Measurements from ENCODE around the gene FAM221A.
A peak's percentile ranks its signal among the peaks of the same experiment; 100 is the strongest.

Gene FAM221A

GRCh38 chr7:23700046-23700445, 20.0 kb downstream of the FAM221A start:
- no peaks in the 10 kb centered on the region for H3K4me1 ChIP-seq (ENCODE audit: control insufficient read depth, insufficient read depth, low read length, poor library complexity, severe bottlenecking)

GRCh38 chr7:23709081-23709750, 29.2 kb downstream of the FAM221A start:
- Histone ChIP-seq H3K4me1 (ENCODE audit: control insufficient read depth, insufficient read depth, low read length, poor library complexity, severe bottlenecking) (no peaks in the 10 kb centered on the region), H3K4me3 (ENCODE audit: extremely low read depth, insufficient read depth, low read length, poor library complexity, severe bottlenecking) (no peak overlapping the region), H3K36me3 (ENCODE audit: control insufficient read depth, insufficient read depth, low read length) (peaks cover 5% of the 10 kb centered on the region), H3K9me3 (ENCODE audit: control insufficient read depth, low read length) (peaks cover 12% of the 10 kb centered on the region), H3K27ac (ENCODE audit: low read depth, low read length, severe bottlenecking) (no peak overlapping the region)
- no CpG with 5 or more reads among the region's 7 CpGs for WGBS, 2 experiments (ENCODE audit: insufficient coverage in 2 of 2)

More at GRCh38 chr7:23700046-23700445, 20.0 kb downstream of the FAM221A start:
- 94% methylated on average over 2 to 3 of the region's 4 CpGs for WGBS, 2 experiments (ENCODE audit: insufficient coverage in 2 of 2)
- Histone ChIP-seq H3K36me3 (ENCODE audit: control insufficient read depth, insufficient read depth, low read length) (peaks cover 2% of the 10 kb centered on the region), H3K4me3 (ENCODE audit: extremely low read depth, insufficient read depth, low read length, poor library complexity, severe bottlenecking) (no peak overlapping the region), H3K27ac (ENCODE audit: low read depth, low read length, severe bottlenecking) (no peak overlapping the region), H3K9me3 (ENCODE audit: control insufficient read depth, low read length) (peaks cover under 1% of the 10 kb centered on the region)

GRCh38 chr7:23710000-23710399, 30.0 kb downstream of the FAM221A start, which contains the start of gene STK31:
TSS of gene STK31 (plus strand) at chr7:23710219. CDS start at chr7:23710286, 67 bp downstream.
- no peak within 1 kb of the TSS for H3K4me3 ChIP-seq (ENCODE audit: extremely low read depth, insufficient read depth, low read length, poor library complexity, severe bottlenecking)
- 95 to 97% methylated on average over 29 to 30 of the region's 33 CpGs for WGBS, 2 experiments (ENCODE audit: insufficient coverage in 2 of 2)
- H3K36me3 ChIP-seq (ENCODE audit: control insufficient read depth, insufficient read depth, low read length) = peaks cover 4% of the 10 kb centered on the region
- H3K4me1 ChIP-seq (ENCODE audit: control insufficient read depth, insufficient read depth, low read length, poor library complexity, severe bottlenecking) = no peaks in the 10 kb centered on the region
- H3K27ac ChIP-seq (ENCODE audit: low read depth, low read length, severe bottlenecking) = no peak within 1 kb of the TSS
- peaks cover 12% of the 10 kb centered on the region for H3K9me3 ChIP-seq (ENCODE audit: control insufficient read depth, low read length)

- Histone ChIP-seq H3K36me3 (ENCODE audit: control insufficient read depth, insufficient read depth, low read length) (no peaks in the 10 kb centered on the region), H3K4me3 (ENCODE audit: extremely low read depth, insufficient read depth, low read length, poor library complexity, severe bottlenecking) (no peak overlapping the region), H3K4me1 (ENCODE audit: control insufficient read depth, insufficient read depth, low read length, poor library complexity, severe bottlenecking) (no peaks in the 10 kb centered on the region), H3K9me3 (ENCODE audit: control insufficient read depth, low read length) (no peaks in the 10 kb centered on the region), H3K27ac (ENCODE audit: low read depth, low read length, severe bottlenecking) (no peak overlapping the region)
- 17 to 27% methylated on average over 2 to 4 of the region's 8 CpGs for WGBS, 2 experiments (ENCODE audit: insufficient coverage in 2 of 2)
Observed at GRCh38 chr7:23712368-23713284, 32.6 kb downstream of the FAM221A start.

GRCh38 chr7:23713285-23714149, 33.5 kb downstream of the FAM221A start:
- Histone ChIP-seq H3K27ac (ENCODE audit: low read depth, low read length, severe bottlenecking) (peak overlapping the region; percentile 39), H3K36me3 (ENCODE audit: control insufficient read depth, insufficient read depth, low read length) (no peaks in the 10 kb centered on the region), H3K4me1 (ENCODE audit: control insufficient read depth, insufficient read depth, low read length, poor library complexity, severe bottlenecking) (no peaks in the 10 kb centered on the region), H3K9me3 (ENCODE audit: control insufficient read depth, low read length) (no peaks in the 10 kb centered on the region), H3K4me3 (ENCODE audit: extremely low read depth, insufficient read depth, low read length, poor library complexity, severe bottlenecking) (no peak overlapping the region)
- WGBS, 2 experiments (ENCODE audit: insufficient coverage in 2 of 2) = 100% methylated on average over 2 of the region's 6 CpGs; no CpG with 5 or more reads in 1 of the 2 experiments

GRCh38 chr7:23714150-23714464, 34.1 kb downstream of the FAM221A start:
- H3K4me3 ChIP-seq (ENCODE audit: extremely low read depth, insufficient read depth, low read length, poor library complexity, severe bottlenecking) = no peak overlapping the region
- H3K9me3 ChIP-seq (ENCODE audit: control insufficient read depth, low read length) = no peaks in the 10 kb centered on the region
- no CpG with 5 or more reads among the region's 2 CpGs for WGBS, 2 experiments (ENCODE audit: insufficient coverage in 2 of 2)
- no peaks in the 10 kb centered on the region for H3K36me3 ChIP-seq (ENCODE audit: control insufficient read depth, insufficient read depth, low read length)
- H3K4me1 ChIP-seq (ENCODE audit: control insufficient read depth, insufficient read depth, low read length, poor library complexity, severe bottlenecking) = no peaks in the 10 kb centered on the region
- no peak overlapping the region for H3K27ac ChIP-seq (ENCODE audit: low read depth, low read length, severe bottlenecking)

GRCh38 chr7:23714579-23714978, 34.6 kb downstream of the FAM221A start:
- H3K4me1 ChIP-seq (ENCODE audit: control insufficient read depth, insufficient read depth, low read length, poor library complexity, severe bottlenecking) = no peaks in the 10 kb centered on the region
- no peaks in the 10 kb centered on the region for H3K9me3 ChIP-seq (ENCODE audit: control insufficient read depth, low read length)
- H3K4me3 ChIP-seq (ENCODE audit: extremely low read depth, insufficient read depth, low read length, poor library complexity, severe bottlenecking) = no peak overlapping the region
- WGBS, 2 experiments (ENCODE audit: insufficient coverage in 2 of 2) = 100% methylated on average over 1 of the region's 1 CpG
- H3K27ac ChIP-seq (ENCODE audit: low read depth, low read length, severe bottlenecking) = no peak overlapping the region
- H3K36me3 ChIP-seq (ENCODE audit: control insufficient read depth, insufficient read depth, low read length) = no peaks in the 10 kb centered on the region

- no peaks in the 10 kb centered on the region for H3K9me3 ChIP-seq (ENCODE audit: control insufficient read depth, low read length)
- H3K36me3 ChIP-seq (ENCODE audit: control insufficient read depth, insufficient read depth, low read length) = no peaks in the 10 kb centered on the region
- no peaks in the 10 kb centered on the region for H3K4me1 ChIP-seq (ENCODE audit: control insufficient read depth, insufficient read depth, low read length, poor library complexity, severe bottlenecking)
- H3K4me3 ChIP-seq (ENCODE audit: extremely low read depth, insufficient read depth, low read length, poor library complexity, severe bottlenecking) = no peak overlapping the region
- no peak overlapping the region for H3K27ac ChIP-seq (ENCODE audit: low read depth, low read length, severe bottlenecking)
- 56 to 69% methylated on average over 2 to 3 of the region's 6 CpGs for WGBS, 2 experiments (ENCODE audit: insufficient coverage in 2 of 2)
Observed at GRCh38 chr7:23715099-23715498, 35.1 kb downstream of the FAM221A start.

GRCh38 chr7:23717788-23718187, 37.8 kb downstream of the FAM221A start:
- H3K4me1 ChIP-seq (ENCODE audit: control insufficient read depth, insufficient read depth, low read length, poor library complexity, severe bottlenecking) = no peaks in the 10 kb centered on the region
- no peak overlapping the region for H3K27ac ChIP-seq (ENCODE audit: low read depth, low read length, severe bottlenecking)
- H3K36me3 ChIP-seq (ENCODE audit: control insufficient read depth, insufficient read depth, low read length) = no peaks in the 10 kb centered on the region
- WGBS, 2 experiments (ENCODE audit: insufficient coverage in 2 of 2) = 100% methylated on average over 1 of the region's 1 CpG; no CpG with 5 or more reads in 1 of the 2 experiments
- H3K4me3 ChIP-seq (ENCODE audit: extremely low read depth, insufficient read depth, low read length, poor library complexity, severe bottlenecking) = no peak overlapping the region
- H3K9me3 ChIP-seq (ENCODE audit: control insufficient read depth, low read length) = no peaks in the 10 kb centered on the region

- WGBS, 2 experiments (ENCODE audit: insufficient coverage in 2 of 2) = 90 to 91% methylated on average over 3 to 4 of the region's 4 CpGs
- Histone ChIP-seq H3K9me3 (ENCODE audit: control insufficient read depth, low read length) (no peaks in the 10 kb centered on the region), H3K4me1 (ENCODE audit: control insufficient read depth, insufficient read depth, low read length, poor library complexity, severe bottlenecking) (peaks cover 3% of the 10 kb centered on the region), H3K4me3 (ENCODE audit: extremely low read depth, insufficient read depth, low read length, poor library complexity, severe bottlenecking) (no peak overlapping the region), H3K27ac (ENCODE audit: low read depth, low read length, severe bottlenecking) (no peak overlapping the region), H3K36me3 (ENCODE audit: control insufficient read depth, insufficient read depth, low read length) (no peaks in the 10 kb centered on the region)
Observed at GRCh38 chr7:23721456-23721855, 41.5 kb downstream of the FAM221A start.

Measured in mesodermal cell (in vitro differentiated cells).